Measurements from ENCODE around the gene ZFY. TPM values are rescaled to one million over a fixed set of nuclear protein-coding genes. Genes with fewer than 3 reads are reported as not detected.

The ZFY gene
- total RNA-seq = not detected

DNA sequence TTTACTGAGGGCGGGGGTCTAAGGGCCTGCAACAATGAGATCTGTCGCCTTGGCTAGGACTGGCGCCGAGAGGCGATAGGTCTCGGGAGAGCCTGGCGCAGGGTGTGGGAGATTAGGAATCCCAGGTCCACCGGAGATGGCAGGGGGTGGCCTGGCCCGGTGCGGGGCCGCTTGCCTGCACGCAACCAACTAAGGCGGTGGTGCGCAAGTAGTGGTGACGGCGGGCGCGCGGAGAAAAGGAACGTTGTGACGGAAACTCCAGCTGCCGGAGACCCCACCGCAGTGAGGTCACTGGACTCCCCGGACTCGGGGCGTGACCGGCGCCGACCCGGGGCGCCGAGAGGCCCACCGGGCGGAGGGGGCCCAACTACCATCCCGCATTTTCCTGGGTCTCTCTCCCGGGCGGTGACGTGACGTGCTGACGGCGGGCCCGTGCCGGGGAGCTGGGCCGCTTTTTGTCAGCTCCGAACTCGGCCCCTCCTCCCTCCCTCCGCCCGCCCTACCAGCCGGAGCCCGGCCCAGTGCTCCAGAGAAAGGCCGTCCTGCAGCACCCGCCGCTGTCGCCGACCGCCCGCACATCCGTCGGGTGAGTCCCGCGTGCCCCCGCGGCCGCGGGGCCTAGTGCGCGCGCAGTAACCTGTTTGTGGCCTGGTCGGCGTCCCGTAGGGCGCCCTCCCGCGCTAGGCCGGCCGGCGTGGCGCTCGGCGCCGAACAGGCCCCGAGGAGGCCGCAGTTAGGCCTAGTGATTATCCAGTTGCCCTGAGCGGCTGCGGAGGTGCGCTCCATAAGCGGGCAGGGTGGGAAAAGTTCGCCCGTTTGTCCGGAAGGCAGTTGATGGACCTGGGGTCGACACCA lies at the start of gene ZFY:
Gene ZFY (plus strand): TSS at position 521 of the 855 bp plus-strand sequence. CDS start 18,556 bp downstream, outside the sequence.
- no peak for DNase-seq
- Histone ChIP-seq H3K27ac (no peak within 1 kb of the TSS), H3K4me3 (no peak within 1 kb of the TSS), H3K9me3 (no peaks in the 10 kb centered on the region), H3K36me3 (no peaks in the 10 kb centered on the region), H3K4me1 (no peaks in the 10 kb centered on the region), H3K27me3 (no peaks in the 10 kb centered on the region)
- no peak for TF ChIP-seq POLR2A (IDR thresholded peaks at IDR 0.05)
- TF ChIP-seq, protein P1, sequence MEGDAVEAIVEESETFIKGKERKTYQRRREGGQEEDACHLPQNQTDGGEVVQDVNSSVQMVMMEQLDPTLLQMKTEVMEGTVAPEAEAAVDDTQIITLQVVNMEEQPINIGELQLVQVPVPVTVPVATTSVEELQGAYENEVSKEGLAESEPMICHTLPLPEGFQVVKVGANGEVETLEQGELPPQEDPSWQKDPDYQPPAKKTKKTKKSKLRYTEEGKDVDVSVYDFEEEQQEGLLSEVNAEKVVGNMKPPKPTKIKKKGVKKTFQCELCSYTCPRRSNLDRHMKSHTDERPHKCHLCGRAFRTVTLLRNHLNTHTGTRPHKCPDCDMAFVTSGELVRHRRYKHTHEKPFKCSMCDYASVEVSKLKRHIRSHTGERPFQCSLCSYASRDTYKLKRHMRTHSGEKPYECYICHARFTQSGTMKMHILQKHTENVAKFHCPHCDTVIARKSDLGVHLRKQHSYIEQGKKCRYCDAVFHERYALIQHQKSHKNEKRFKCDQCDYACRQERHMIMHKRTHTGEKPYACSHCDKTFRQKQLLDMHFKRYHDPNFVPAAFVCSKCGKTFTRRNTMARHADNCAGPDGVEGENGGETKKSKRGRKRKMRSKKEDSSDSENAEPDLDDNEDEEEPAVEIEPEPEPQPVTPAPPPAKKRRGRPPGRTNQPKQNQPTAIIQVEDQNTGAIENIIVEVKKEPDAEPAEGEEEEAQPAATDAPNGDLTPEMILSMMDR (IDR thresholded peaks at IDR 0.05) = no peak
- intact Hi-C loops (cut with DNase I; ENCODE audit: low total_unique reads) = no loop called here

DNA sequence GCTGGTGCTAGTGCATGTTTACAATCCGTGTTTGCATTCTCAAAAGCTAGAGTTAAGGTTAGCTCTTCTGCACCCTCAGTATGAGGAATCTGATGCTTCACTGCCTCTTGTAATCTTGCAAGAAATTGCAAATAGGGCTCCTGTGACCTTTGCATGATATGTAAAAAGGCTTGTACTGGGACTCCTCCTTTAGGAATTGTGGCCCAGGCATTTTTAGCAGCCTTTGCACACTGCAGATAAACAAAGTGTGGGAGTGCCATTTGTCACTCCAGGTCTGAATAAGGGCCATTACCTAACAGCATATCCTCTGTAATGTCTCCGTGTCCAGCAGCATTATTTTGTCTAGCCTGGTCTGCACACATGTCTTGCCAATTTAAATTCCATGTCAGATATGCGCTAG lies 49.3 kb upstream of the ZFY start:
- Histone ChIP-seq H3K9me3 (no peaks in the 10 kb centered on the region), H3K36me3 (no peaks in the 10 kb centered on the region), H3K27ac (no peak overlapping the region), H3K27me3 (no peaks in the 10 kb centered on the region), H3K4me3 (no peak overlapping the region), H3K4me1 (no peaks in the 10 kb centered on the region)
- no peak for DNase-seq
- TF ChIP-seq, protein P1 (IDR thresholded peaks at IDR 0.05) = no peak
- no peak for TF ChIP-seq POLR2A (IDR thresholded peaks at IDR 0.05)
- intact Hi-C loops (cut with DNase I; ENCODE audit: low total_unique reads) = no loop called here

GRCh38 chrY:2887386-2887785 lies 47.8 kb upstream of the ZFY start:
- no peaks in the 10 kb centered on the region for H3K4me1 ChIP-seq
- no peaks in the 10 kb centered on the region for H3K27me3 ChIP-seq
- no peaks in the 10 kb centered on the region for H3K9me3 ChIP-seq
- H3K27ac ChIP-seq = no peak overlapping the region
- DNase-seq = no peak
- H3K36me3 ChIP-seq = no peaks in the 10 kb centered on the region
- no peak overlapping the region for H3K4me3 ChIP-seq
- TF ChIP-seq, protein P1 (IDR thresholded peaks at IDR 0.05) = no peak
- no peak for TF ChIP-seq POLR2A (IDR thresholded peaks at IDR 0.05)
- intact Hi-C loops (cut with DNase I; ENCODE audit: low total_unique reads) = no loop called here

- no peak overlapping the region for H3K27ac ChIP-seq
- intact Hi-C loops (cut with DNase I; ENCODE audit: low total_unique reads) = no loop called here
- no peaks in the 10 kb centered on the region for H3K4me1 ChIP-seq
- TF ChIP-seq, protein P1 (IDR thresholded peaks at IDR 0.05) = no peak
- no peak for TF ChIP-seq POLR2A (IDR thresholded peaks at IDR 0.05)
- no peak for DNase-seq
- no peaks in the 10 kb centered on the region for H3K27me3 ChIP-seq
- no peaks in the 10 kb centered on the region for H3K9me3 ChIP-seq
- no peaks in the 10 kb centered on the region for H3K36me3 ChIP-seq
- H3K4me3 ChIP-seq = no peak overlapping the region
Observed at GRCh38 chrY:2887955-2888354, 47.2 kb upstream of the ZFY start.

- no peaks in the 10 kb centered on the region for H3K9me3 ChIP-seq
- DNase-seq = no peak
- H3K4me1 ChIP-seq = no peaks in the 10 kb centered on the region
- no peaks in the 10 kb centered on the region for H3K36me3 ChIP-seq
- intact Hi-C loops (cut with DNase I; ENCODE audit: low total_unique reads) = no loop called here
- H3K4me3 ChIP-seq = no peak overlapping the region
- H3K27ac ChIP-seq = no peak overlapping the region
- no peak for TF ChIP-seq POLR2A (IDR thresholded peaks at IDR 0.05)
- TF ChIP-seq, protein P1 (IDR thresholded peaks at IDR 0.05) = no peak
- no peaks in the 10 kb centered on the region for H3K27me3 ChIP-seq
Observed at GRCh38 chrY:2893471-2893870, 41.7 kb upstream of the ZFY start.
